Measurements from ENCODE around the gene SLC2A14. TPM values are rescaled to one million over a fixed set of nuclear protein-coding genes. Genes with fewer than 3 reads are reported as not detected.
"Not testable (repeated sequence)": the region's sequence is repeated elsewhere in the genome, so short reads cannot be mapped to it uniquely, and the experiment has no call there.

Gene SLC2A14
- total RNA-seq, 1 donor = under 0.01 TPM

DNA sequence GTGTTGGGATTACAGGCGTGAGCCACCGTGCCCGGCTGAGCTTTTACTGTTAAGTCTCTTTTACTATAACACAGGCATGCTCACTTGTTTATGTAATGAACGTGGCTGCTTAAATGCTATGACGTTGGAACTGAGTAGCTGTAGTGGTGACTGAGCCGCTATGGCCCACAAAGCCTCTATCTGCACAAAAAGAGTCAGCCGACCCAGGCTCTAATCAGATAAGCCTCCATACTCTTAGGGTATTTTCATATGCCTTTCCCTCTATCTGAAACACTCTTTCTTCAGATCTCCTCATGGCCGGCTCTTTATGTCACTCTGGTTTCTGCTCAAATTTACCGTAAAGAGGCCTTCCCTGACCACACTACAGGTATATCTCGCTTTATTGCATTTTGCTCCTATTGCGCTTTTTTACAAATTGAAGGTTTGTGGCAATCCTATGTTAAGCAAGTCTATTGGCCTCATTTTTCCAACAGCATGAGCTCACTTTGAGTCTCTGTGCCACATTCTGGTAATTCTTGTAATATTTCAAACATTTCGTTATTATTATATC lies 8.0 kb downstream of the SLC2A14 start:
- Histone ChIP-seq H3K79me2 (ENCODE audit: insufficient read depth, low read length) (no peaks in the 10 kb centered on the region), H3K27me3 (ENCODE audit: insufficient read depth, low read length) (no peaks in the 10 kb centered on the region), H3K36me3 (ENCODE audit: insufficient read depth, low read length) (no peaks in the 10 kb centered on the region), H3K4me3 (ENCODE audit: insufficient read depth, low read length) (no peak overlapping the region), H2AFZ (ENCODE audit: low read length) (no peak overlapping the region), H4K20me1 (ENCODE audit: insufficient read depth, low read length) (no peaks in the 10 kb centered on the region), H3K9me3 (ENCODE audit: low read depth, low read length) (no peaks in the 10 kb centered on the region), H3K4me2 (ENCODE audit: insufficient read depth, low read length) (no peak overlapping the region), H3K27ac (ENCODE audit: low read depth, low read length) (no peak overlapping the region), H3K4me1 (ENCODE audit: insufficient read depth, low read length) (peaks cover 17% of the 10 kb centered on the region)
- TF ChIP-seq, protein P1, sequence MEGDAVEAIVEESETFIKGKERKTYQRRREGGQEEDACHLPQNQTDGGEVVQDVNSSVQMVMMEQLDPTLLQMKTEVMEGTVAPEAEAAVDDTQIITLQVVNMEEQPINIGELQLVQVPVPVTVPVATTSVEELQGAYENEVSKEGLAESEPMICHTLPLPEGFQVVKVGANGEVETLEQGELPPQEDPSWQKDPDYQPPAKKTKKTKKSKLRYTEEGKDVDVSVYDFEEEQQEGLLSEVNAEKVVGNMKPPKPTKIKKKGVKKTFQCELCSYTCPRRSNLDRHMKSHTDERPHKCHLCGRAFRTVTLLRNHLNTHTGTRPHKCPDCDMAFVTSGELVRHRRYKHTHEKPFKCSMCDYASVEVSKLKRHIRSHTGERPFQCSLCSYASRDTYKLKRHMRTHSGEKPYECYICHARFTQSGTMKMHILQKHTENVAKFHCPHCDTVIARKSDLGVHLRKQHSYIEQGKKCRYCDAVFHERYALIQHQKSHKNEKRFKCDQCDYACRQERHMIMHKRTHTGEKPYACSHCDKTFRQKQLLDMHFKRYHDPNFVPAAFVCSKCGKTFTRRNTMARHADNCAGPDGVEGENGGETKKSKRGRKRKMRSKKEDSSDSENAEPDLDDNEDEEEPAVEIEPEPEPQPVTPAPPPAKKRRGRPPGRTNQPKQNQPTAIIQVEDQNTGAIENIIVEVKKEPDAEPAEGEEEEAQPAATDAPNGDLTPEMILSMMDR (IDR thresholded peaks at IDR 0.05; ENCODE audit: extremely low read depth, low read depth, low read length) = no peak
- no peak for DNase-seq (ENCODE audit: insufficient read length, low spot score, missing footprints)

DNA sequence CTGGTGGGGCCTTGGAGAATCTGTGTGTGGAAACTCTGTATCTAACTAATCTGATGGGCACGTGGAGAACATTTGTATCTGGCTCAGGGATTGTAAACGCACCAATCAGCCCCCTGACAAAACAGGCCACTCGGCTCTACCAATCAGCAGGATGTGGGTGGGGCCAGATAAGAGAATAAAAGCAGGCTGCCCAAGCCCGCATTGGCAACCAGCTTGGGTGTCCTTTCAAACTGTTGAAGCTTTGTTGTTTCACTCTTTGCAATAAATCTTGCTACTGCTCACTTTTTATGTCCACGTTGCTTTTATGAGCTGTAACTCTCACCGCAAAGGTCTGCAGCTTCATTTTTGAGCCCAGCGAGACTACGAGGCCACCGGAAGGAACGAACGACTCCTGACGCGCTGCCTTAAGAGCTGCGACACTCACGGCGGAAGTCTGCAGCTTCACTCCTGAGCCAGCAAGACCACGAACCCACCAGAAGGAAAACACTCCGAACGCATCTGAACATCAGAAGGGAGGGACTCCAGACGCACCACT lies 9.8 kb downstream of the SLC2A14 start:
- not testable (repeated sequence) for H3K4me3 ChIP-seq (ENCODE audit: insufficient read depth, low read length); H3K4me2 ChIP-seq (ENCODE audit: insufficient read depth, low read length); H3K36me3 ChIP-seq (ENCODE audit: insufficient read depth, low read length); H3K27me3 ChIP-seq (ENCODE audit: insufficient read depth, low read length); H4K20me1 ChIP-seq (ENCODE audit: insufficient read depth, low read length); DNase-seq (ENCODE audit: insufficient read length, low spot score, missing footprints); H2AFZ ChIP-seq (ENCODE audit: low read length); H3K9me3 ChIP-seq (ENCODE audit: low read depth, low read length); H3K27ac ChIP-seq (ENCODE audit: low read depth, low read length); H3K79me2 ChIP-seq (ENCODE audit: insufficient read depth, low read length)
- peaks cover 29% of the 10 kb centered on the region for H3K4me1 ChIP-seq (ENCODE audit: insufficient read depth, low read length)

DNA sequence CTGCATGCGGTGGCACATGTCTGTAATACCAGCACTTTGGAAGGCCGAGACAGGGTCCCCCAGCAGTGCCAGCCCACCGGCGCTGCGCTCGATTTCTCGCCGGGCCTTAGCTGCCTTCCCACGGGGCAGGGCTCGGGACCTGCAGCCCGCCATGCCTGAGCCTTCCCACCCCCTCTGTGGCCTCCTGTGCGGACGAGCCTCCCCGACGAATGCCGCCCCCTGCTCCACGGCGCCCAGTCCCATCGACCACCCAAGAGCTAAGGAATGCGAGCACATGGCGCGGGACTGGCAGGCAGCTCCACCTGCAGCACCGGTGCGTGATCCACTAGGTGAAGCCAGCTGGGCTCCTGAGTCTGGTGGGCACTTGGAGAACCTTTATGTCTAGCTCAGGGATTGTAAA lies 10.4 kb downstream of the SLC2A14 start:
- H3K9me3 ChIP-seq (ENCODE audit: low read depth, low read length); H3K4me3 ChIP-seq (ENCODE audit: insufficient read depth, low read length); H3K27me3 ChIP-seq (ENCODE audit: insufficient read depth, low read length); H3K4me2 ChIP-seq (ENCODE audit: insufficient read depth, low read length); DNase-seq (ENCODE audit: insufficient read length, low spot score, missing footprints); H2AFZ ChIP-seq (ENCODE audit: low read length); H3K27ac ChIP-seq (ENCODE audit: low read depth, low read length); H3K79me2 ChIP-seq (ENCODE audit: insufficient read depth, low read length); H4K20me1 ChIP-seq (ENCODE audit: insufficient read depth, low read length); H3K36me3 ChIP-seq (ENCODE audit: insufficient read depth, low read length): not testable (repeated sequence)
- H3K4me1 ChIP-seq (ENCODE audit: insufficient read depth, low read length) = peaks cover 28% of the 10 kb centered on the region

DNA sequence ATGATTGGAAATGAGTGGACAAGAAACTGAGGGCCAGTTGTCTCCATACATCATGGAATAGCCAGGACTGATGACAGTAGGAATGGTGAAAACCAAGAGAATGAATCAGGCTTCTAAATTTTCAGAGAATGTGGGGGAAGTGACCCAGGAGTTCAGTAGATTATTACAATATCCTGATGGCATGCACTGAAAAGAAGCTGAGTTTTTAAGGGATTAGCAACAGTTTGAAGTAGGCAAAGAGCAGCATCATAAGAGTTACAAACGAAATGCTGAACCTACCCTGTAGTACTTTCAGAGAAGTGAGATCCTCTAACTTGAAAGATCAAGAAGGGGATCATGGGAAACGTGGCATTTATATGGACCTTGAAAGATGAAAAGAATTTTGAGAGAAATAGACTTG lies 13.2 kb downstream of the SLC2A14 start:
- H3K27ac ChIP-seq (ENCODE audit: low read depth, low read length) = peak overlapping the region; percentile 90
- H3K79me2 ChIP-seq (ENCODE audit: insufficient read depth, low read length) = no peaks in the 10 kb centered on the region
- H3K4me2 ChIP-seq (ENCODE audit: insufficient read depth, low read length) = peak overlapping the region; percentile 83
- no peaks in the 10 kb centered on the region for H4K20me1 ChIP-seq (ENCODE audit: insufficient read depth, low read length)
- peak; percentile 71 for DNase-seq (ENCODE audit: insufficient read length, low spot score, missing footprints)
- no peaks in the 10 kb centered on the region for H3K9me3 ChIP-seq (ENCODE audit: low read depth, low read length)
- no peaks in the 10 kb centered on the region for H3K36me3 ChIP-seq (ENCODE audit: insufficient read depth, low read length)
- H3K4me3 ChIP-seq (ENCODE audit: insufficient read depth, low read length) = peak overlapping the region; percentile 30
- peaks cover 28% of the 10 kb centered on the region for H3K4me1 ChIP-seq (ENCODE audit: insufficient read depth, low read length)
- TF ChIP-seq, protein P1 (IDR thresholded peaks at IDR 0.05; ENCODE audit: extremely low read depth, low read depth, low read length) = no peak
- no peak overlapping the region for H2AFZ ChIP-seq (ENCODE audit: low read length)
- H3K27me3 ChIP-seq (ENCODE audit: insufficient read depth, low read length) = no peaks in the 10 kb centered on the region

DNA sequence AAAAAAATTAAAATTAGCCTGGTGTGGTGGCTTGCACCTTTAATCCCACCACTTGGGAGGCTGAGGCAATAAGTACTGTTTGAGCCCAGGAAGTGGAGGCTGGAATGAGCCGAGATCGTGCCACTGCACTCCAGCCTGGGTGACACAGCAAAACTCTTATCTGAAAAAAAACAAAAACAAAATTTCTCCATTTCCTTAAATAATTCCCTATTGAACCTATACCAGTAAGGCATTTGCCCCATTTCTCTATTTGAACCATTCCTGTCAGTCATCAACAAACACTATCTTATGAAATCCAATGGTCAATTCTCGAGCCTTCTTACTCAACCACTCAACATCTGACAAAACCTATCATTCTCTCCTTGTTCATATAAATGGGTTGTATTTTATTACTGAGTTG lies 14.7 kb downstream of the SLC2A14 start:
- no peaks in the 10 kb centered on the region for H3K9me3 ChIP-seq (ENCODE audit: low read depth, low read length)
- no peak overlapping the region for H3K4me3 ChIP-seq (ENCODE audit: insufficient read depth, low read length)
- peaks cover 28% of the 10 kb centered on the region for H3K4me1 ChIP-seq (ENCODE audit: insufficient read depth, low read length)
- H4K20me1 ChIP-seq (ENCODE audit: insufficient read depth, low read length) = no peaks in the 10 kb centered on the region
- H3K79me2 ChIP-seq (ENCODE audit: insufficient read depth, low read length) = no peaks in the 10 kb centered on the region
- DNase-seq (ENCODE audit: insufficient read length, low spot score, missing footprints) = peak; percentile 48
- TF ChIP-seq, protein P1 (IDR thresholded peaks at IDR 0.05; ENCODE audit: extremely low read depth, low read depth, low read length) = no peak
- no peak overlapping the region for H2AFZ ChIP-seq (ENCODE audit: low read length)
- H3K27me3 ChIP-seq (ENCODE audit: insufficient read depth, low read length) = no peaks in the 10 kb centered on the region
- H3K36me3 ChIP-seq (ENCODE audit: insufficient read depth, low read length) = no peaks in the 10 kb centered on the region
- H3K27ac ChIP-seq (ENCODE audit: low read depth, low read length) = peak overlapping the region; percentile 4
- no peak overlapping the region for H3K4me2 ChIP-seq (ENCODE audit: insufficient read depth, low read length)

All from osteoblast (primary cell).